LHCN-M2 (cell line): ENCODE results near the gene TMEM184B. TPM values are rescaled to one million over a fixed set of nuclear protein-coding genes. Genes with fewer than 3 reads are reported as not detected.
"Not testable (repeated sequence)": the region's sequence is repeated elsewhere in the genome, so short reads cannot be mapped to it uniquely, and the experiment has no call there.

Source experiments
- DNase-seq: peaks from one replicate; pipeline ENCODE4 v3.0.0-alpha.2; 2012; ENCODE audit warnings: low read depth
- total RNA-seq: library from RNA; depleted of rRNA; stranded (reverse); fragments of >200 nt; gene quantifications from 2 replicates; pipeline ENCODE4 v1.2.3, GENCODE V29; 2014; rRNA removed

Gene TMEM184B
- total RNA-seq, 1 experiment from 2014 or later = 61.3 TPM

DNA sequence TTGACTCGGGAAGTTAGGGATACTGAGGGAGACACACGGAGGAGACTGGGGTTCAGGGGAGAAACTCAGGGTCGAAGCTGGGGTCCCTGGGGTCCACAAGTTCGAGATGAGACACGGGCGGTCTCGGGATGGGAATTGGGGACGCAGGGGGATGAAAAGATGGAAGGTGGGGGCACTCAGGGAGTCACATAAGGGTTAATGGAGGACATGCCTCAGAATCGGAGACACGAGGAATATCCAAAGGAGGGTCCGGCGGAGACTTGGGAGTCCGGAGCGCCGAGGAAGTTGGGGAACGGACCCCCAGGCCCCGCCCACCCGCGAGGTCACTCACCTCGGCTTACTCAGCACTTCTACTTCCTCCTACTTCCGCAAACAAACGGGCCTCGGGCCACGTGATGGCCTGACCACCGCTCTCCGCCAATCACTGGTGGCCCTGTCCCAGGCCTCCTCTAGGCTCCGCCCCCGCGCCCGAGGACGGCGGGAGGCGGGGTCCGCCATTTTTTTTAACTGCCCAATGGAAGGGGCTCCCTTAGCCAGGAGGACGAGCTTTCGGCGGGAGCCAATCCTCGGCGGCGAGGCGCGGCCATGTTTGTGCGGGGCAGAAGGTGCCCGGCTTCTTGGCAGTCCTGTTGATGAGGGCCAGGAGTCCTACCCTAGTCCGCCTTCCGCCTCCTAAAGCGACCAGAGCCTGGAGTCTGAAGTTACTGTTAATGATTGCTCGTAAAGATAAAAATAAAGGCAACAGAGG, 91.2 kb downstream of the TMEM184B start, which contains the start of gene PLA2G6:
TSS of gene PLA2G6 (minus strand) at position 378 of the 748 bp plus-strand sequence. CDS start 12,404 bp downstream, outside the sequence.
- peak; percentile 98 for DNase-seq

- no peak for DNase-seq
Measured at GRCh38 chr22:38180841-38181452, 91.9 kb downstream of the TMEM184B start.

DNA sequence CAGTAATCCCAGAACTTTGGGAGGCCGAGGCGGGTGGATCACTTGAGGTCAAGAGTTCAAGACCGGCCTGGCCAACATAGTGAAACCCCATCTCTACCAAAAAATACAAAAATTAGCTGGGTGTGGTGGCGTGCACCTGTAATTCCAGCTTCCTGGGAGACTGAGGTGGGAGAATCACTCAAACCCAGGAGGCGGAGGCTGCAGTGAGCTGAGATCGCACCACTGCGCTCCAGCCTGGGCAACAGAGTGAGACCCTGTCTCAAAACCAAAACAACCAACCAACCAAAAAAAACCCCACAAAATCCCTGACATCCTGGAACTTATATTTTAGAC, 94.2 kb downstream of the TMEM184B start:
- not testable (repeated sequence) for DNase-seq

DNA sequence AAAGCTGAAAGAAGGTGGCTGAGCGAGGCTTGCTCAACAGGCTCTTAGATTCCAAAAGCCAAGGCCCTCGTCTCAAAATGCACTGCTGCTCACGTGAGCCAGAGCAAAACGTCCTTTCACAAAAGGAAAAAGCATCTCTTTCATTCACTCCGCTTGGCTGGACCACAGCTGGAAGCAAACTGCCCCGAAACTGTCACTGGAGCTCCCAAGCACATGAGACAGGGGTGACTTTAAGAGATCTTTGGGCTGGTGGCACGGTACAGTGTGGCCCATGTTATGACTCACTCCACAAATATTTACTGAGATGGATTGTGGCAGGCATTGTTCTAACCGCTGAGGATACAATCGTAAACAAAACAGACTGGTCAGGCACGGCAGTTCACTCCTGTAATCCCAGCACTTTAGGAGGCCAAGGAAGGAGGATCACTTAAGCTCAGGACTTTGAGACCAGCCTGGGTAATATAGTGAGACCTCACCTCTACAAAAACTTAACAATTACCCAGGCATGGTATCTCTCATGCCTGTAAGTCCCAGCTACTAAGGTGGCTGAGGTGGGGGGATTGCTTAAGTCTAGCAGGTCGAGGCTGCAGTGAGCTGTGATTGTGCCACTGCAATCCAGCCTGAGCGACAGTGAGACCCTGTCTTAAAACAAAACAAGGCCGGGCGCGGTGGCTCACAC, 94.7 kb downstream of the TMEM184B start:
- DNase-seq = peak; percentile 97

- not testable (repeated sequence) for DNase-seq
Measured at GRCh38 chr22:38177571-38177925, 95.3 kb downstream of the TMEM184B start.

GRCh38 chr22:38177044-38177443, 95.8 kb downstream of the TMEM184B start:
- peak; percentile 50 for DNase-seq

GRCh38 chr22:38176170-38176741, 96.6 kb downstream of the TMEM184B start:
- peak; percentile 99 for DNase-seq

DNA sequence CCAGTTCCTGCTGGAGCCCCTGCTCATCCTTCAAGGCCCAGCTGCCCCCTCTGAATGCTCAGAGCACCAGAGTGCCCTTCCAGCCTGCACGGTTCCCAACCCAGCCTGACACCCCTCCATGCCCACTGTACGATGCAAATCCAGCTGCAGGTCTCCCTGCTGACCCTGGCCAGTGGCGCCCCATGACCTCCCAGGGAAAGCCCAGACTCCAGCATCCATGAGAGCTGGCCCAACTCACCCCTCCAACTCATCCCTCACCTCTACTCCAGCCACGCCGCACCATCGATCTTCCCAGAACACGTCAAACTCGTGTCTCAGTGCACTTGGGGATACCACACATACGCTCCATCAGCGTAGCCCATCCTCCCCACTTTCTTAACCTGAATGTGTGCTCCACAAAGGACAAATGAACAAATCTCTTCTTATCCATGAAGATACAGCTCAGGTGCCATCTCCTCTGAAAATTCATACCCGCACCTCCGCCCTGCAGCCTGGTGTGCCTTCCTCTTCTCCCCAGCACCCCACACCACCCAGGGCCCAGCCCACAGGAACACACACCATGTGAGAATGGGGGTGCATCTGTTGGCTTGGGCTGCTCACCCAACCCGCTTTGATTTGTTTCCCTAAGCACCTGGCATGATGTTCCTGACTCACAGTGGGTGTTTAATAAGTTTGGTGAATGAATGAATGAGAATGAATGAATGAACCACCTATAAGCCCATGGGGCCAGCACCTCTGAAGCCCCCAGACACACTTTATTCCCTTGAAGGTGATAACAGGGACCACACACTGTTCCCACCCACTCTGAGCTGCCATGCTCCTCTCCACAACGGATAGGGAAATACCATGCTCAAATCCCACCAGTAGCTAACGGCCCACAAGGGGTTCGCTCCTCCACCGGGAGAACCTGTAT, 97.3 kb downstream of the TMEM184B start:
- no peak for DNase-seq

DNA sequence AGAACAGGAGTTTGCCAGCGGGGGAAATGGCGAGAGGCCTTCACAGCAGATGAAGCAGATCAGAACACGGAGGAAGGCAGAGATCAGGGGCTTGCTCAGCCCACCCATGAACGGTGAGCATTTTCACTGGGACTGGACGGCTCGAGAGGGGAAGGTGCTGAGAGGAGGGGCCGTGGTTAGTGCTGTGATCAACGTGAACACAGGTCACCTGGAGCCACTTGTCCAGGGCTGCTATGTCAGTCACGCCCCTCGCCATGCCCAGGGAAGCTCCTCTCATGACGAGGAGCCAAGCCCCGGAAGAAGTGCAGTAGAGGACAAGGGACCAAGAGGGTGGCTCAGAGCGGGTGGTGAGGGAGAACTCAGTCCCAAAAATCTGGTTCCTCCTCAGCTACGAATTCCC, 98.2 kb downstream of the TMEM184B start:
- no peak for DNase-seq

DNA sequence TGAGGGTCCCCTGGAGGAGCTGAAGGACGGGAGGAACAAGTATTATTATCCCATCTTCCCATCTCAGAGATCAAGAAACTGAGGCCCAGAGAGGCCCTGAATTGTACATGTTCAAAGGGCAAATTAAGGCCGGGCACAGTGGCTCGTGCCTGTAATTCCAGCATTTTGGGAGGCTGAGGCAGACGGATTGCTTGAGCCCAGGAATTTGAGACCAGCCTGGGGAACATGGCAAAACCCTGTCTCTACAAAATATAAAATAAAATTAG, 99.2 kb downstream of the TMEM184B start:
- DNase-seq = no peak

DNA sequence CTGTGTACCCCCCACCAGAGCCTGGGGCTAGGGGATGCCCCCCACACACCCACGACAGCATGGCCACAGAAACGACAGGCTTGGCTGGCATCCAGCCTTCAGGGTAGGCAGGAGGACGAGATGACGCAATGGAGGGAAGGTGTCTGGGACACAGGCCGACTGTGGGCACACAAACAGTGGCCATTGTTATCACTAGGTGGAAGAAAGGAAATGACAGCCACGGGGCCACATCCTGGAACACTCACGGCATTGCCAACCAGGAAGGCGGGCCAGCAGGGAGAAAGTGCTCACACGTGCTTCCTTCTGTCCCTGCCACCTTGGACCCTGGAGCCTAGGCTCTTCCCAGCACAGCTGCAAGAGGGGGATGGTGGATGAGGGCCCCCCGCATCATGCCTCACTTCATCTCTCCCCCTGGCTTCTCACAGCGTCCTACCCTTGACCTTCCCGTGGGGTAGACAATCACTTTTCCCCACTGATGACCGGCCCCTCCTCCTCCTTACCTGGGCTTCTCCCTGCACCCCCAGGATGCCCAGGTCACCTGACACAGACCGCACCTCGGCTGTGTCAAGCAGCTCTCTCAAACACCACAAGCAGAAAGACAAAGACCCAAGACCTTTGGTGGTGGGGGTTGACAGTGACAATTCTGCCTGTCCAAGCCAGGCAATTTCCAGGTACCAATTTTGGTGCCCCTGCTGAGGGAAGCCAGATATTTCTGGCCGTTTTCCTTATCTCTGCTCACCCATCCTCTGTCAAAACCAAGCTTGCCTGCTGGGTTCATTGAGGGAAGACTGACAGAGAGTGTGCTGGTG, 99.8 kb downstream of the TMEM184B start:
- no peak for DNase-seq

DNA sequence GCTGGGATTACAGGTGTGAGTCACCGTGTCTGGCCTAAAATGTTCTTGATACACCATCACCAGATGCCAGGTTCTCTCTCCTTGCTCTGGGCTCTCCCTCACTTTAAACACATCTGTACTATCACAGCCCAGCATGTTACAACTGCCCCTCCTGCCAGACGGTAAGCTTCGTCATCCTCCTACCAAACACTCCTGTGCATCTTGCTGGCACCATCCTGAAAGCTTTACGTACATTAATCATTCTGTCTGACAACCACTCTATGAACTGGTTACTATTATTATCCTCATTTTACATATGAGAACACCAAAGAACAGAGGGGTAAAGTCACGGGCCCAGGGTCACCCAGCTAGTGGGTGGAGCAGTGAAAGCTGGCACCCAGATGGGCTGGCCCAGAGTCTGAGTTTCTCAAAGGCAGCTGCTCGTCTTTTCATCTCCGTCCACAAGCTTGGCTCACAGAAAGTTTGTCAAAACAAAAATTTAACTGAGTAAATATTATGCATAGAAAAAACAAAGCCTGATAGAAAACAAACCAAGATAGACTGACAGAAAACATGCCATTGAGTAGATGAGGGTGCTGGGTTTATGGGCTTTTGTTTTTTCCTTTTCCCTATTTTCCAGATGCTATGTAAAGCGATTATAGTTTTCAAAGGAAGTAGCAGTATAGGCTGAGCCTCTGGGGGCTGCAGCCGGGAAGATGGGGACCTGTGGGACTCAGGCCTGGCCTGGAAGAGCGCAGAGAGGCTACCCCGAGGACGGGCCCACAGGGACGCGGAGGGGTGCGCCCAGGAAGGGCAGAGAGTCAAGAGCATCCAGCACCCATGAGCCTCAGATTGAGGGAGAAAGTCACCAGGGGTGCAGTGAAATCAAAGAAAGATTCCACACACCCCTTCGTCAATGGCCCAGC, 100.6 kb downstream of the TMEM184B start:
- DNase-seq = no peak

DNA sequence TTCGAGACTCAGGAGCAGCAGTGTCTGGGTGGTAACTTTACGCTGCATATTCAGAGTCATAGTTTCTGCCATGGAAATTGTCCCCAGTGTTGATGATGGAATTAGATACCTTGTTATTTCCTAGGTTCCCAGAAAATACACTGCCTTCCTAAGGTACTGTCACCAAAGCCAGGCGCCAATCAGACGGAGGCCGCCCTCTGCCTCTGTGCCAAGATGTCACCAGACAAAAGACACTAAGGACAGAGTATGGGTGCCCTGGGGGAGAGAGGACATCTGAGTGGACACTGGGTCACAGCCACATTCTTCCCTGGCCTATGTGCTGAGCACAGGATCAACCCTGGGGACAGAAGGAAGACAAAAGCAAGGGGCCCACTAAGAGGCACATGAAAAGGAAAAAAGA, 102.3 kb downstream of the TMEM184B start:
- DNase-seq = no peak

Other genes starting within 250 kb of the TMEM184B start
- 5.2 and 6.0 TPM in 2 replicates for gene PICK1, start 215.6 kb downstream of the TMEM184B start, total RNA-seq
- gene SLC16A8, start 188.8 kb downstream of the TMEM184B start, total RNA-seq = not detected in 2 replicates
- gene BAIAP2L2, start 162.3 kb downstream of the TMEM184B start, total RNA-seq = 0.06 and 0.13 TPM in 2 replicates
- gene PLA2G6, start 91.2 kb downstream of the TMEM184B start, total RNA-seq = 6.1 and 13.3 TPM in 2 replicates
- 29.3 and 31.7 TPM in 2 replicates for gene MAFF, start 71.0 kb downstream of the TMEM184B start, total RNA-seq
- gene CSNK1E, start 44.4 kb upstream of the TMEM184B start, total RNA-seq = 121 and 134 TPM in 2 replicates
- gene KCNJ4, start 182.2 kb upstream of the TMEM184B start, total RNA-seq = not detected in 2 replicates
- 40.0 and 44.8 TPM in 2 replicates for gene KDELR3, start 195.1 kb upstream of the TMEM184B start, total RNA-seq
- 290 and 312 TPM in 2 replicates for gene DDX17, start 233.3 kb upstream of the TMEM184B start, total RNA-seq